NB4 (cell line): ENCODE measurements around the gene QRICH2.

Experiments used
- MYC ChIP-seq: IDR thresholded peaks from 2 replicates; pipeline ENCODE4 v1.6.1; 2011; ENCODE audit warnings: low read depth, low read length
- POLR2A ChIP-seq: IDR thresholded peaks from 2 replicates; pipeline ENCODE4 v1.6.1; 2011; ENCODE audit warnings: mild to moderate bottlenecking; ENCODE audit not compliant: insufficient read length; ENCODE audit errors: extremely low read depth
- TF ChIP-seq, protein P1 (sequence below): IDR thresholded peaks from one replicate; pipeline ENCODE4 v1.5.1; 2012; ENCODE audit warnings: low read depth, low read length
- TF ChIP-seq, protein P2 (sequence below): IDR thresholded peaks from 2 replicates; pipeline ENCODE4 v1.6.1; 2011; ENCODE audit warnings: low read depth, low read length

DNA sequence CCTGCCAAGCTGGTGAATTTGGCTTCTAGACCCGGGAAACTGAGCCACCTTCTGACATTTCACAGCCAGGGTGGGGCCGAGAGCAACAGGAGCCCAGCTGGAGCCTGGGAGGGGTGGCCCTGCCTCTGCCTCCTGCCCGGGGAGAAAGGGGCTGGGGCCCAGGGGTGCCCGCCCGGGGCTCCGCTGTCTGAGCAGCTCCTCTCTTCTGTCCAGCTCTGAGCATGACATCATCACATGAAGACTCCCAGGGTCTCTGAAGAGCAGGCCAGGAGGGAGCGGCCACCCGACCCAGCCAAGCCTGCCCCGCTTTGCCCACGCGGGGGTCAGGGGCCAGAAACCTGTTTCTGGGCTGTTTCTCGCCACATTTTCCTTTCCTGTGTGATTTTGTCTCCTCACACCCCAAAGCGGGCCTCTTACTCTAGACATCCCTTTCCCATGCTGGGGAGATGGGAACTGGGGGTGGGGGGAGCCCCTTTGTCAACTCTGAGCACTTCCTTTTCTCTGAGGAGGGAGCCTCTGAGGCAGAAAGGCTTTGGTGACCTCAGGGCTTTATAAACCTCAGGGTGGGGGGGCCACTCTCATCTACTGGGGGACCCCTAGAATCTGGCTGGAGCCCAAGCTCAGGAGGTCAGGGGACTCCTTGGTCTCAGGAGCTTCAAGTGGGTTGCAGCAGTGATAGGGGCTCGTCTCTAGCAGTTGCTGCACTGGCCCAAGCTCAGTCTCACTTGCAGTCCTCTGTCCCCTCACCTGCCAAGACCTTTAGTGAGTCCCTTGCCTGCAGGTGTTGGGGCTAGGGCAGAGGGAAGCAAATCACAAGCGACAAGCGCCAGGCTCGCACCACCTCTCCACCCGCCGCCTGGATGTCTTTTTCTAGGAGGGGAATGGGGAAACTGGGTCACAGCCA lies 35.3 kb downstream of the QRICH2 start:
- TF ChIP-seq, protein P1, sequence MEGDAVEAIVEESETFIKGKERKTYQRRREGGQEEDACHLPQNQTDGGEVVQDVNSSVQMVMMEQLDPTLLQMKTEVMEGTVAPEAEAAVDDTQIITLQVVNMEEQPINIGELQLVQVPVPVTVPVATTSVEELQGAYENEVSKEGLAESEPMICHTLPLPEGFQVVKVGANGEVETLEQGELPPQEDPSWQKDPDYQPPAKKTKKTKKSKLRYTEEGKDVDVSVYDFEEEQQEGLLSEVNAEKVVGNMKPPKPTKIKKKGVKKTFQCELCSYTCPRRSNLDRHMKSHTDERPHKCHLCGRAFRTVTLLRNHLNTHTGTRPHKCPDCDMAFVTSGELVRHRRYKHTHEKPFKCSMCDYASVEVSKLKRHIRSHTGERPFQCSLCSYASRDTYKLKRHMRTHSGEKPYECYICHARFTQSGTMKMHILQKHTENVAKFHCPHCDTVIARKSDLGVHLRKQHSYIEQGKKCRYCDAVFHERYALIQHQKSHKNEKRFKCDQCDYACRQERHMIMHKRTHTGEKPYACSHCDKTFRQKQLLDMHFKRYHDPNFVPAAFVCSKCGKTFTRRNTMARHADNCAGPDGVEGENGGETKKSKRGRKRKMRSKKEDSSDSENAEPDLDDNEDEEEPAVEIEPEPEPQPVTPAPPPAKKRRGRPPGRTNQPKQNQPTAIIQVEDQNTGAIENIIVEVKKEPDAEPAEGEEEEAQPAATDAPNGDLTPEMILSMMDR = no peak
- no peak for TF ChIP-seq MYC
- TF ChIP-seq, protein P2, sequence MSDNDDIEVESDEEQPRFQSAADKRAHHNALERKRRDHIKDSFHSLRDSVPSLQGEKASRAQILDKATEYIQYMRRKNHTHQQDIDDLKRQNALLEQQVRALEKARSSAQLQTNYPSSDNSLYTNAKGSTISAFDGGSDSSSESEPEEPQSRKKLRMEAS = no peak
- TF ChIP-seq POLR2A = no peak
